Fibroblast of lung (primary cell): ENCODE data around the gene PDZD4. TPM values are rescaled to one million over a fixed set of nuclear protein-coding genes. Genes with fewer than 3 reads are reported as not detected.

Experiments
- DNase-seq, 2 donors: peaks; one replicate each; pipeline versions ENCODE4 v3.0.0 to v3.0.0-alpha.2; 2010; ENCODE audit warnings: low read depth in 2 of 2
- H2AFZ ChIP-seq: 2 replicates; pipeline ENCODE4 v1.5.1; 2012; ENCODE audit warnings: low read length, control low read depth, inconsistent platforms
- H3K27ac ChIP-seq: 2 replicates; pipeline ENCODE4 v1.5.1; 2011; ENCODE audit warnings: low read length, control low read depth; ENCODE audit not compliant: insufficient read depth
- H3K27me3 ChIP-seq: 2 replicates; pipeline ENCODE4 v1.5.1; 2011; ENCODE audit warnings: mild to moderate bottlenecking, low read length; ENCODE audit not compliant: control insufficient read depth, insufficient read depth
- H3K36me3 ChIP-seq: 2 replicates; pipeline ENCODE4 v1.5.1; 2011; ENCODE audit warnings: low read length; ENCODE audit not compliant: control insufficient read depth, insufficient read depth
- H3K4me1 ChIP-seq: 2 replicates; pipeline ENCODE4 v1.5.1; 2011; ENCODE audit warnings: low read length; ENCODE audit not compliant: control insufficient read depth, insufficient read depth; ENCODE audit errors: extremely low read depth
- H3K4me2 ChIP-seq: 2 replicates; pipeline ENCODE4 v1.5.1; 2011; ENCODE audit warnings: low read length, control low read depth; ENCODE audit not compliant: insufficient read depth; ENCODE audit errors: extremely low read depth
- H3K4me3 ChIP-seq, 4 experiments: fragments of 200-600 bp in 1 of 4; sonication (generic) in 1 of 4; replicated peaks in 1 of 4; 2 replicates each; pipeline ENCODE4 v1.5.1; 2011 to 2016; ENCODE audit warnings: low read length in 4 of 4, low read depth in 3 of 4, mild to moderate bottlenecking in 3 of 4, control low read depth in 2 of 4, inconsistent platforms in 1 of 4, mixed read lengths in 1 of 4; ENCODE audit not compliant: insufficient read depth in 1 of 4; ENCODE audit errors: control extremely low read depth in 1 of 4
- H3K79me2 ChIP-seq: 2 replicates; pipeline ENCODE4 v1.5.1; 2012; ENCODE audit warnings: mild to moderate bottlenecking, low read length, inconsistent platforms; ENCODE audit not compliant: control insufficient read depth, insufficient read depth
- H3K9ac ChIP-seq: 2 replicates; pipeline ENCODE4 v1.5.1; 2011; ENCODE audit warnings: mild to moderate bottlenecking, low read length, control low read depth; ENCODE audit not compliant: insufficient read depth
- H3K9me3 ChIP-seq: 2 replicates; pipeline ENCODE4 v1.5.1; 2012; ENCODE audit warnings: low read depth, low read length; ENCODE audit not compliant: control insufficient read depth, insufficient read depth
- H4K20me1 ChIP-seq: 2 replicates; pipeline ENCODE4 v1.5.1; 2011; ENCODE audit warnings: low read length; ENCODE audit not compliant: control insufficient read depth, insufficient read depth; ENCODE audit errors: extremely low read depth
- EZH2 ChIP-seq: IDR thresholded peaks from 2 replicates; pipeline ENCODE4 v1.5.1; 2012; ENCODE audit warnings: low read length, control low read depth, mild to moderate bottlenecking; ENCODE audit errors: missing control alignments
- polyA plus RNA-seq, 2 donors: library from polyadenylated mRNA; depleted of rRNA in 1 of 2; stranded (reverse) in 1 of 2; unstranded in 1 of 2; fragments of >200 nt; gene quantifications; 2 replicates each; pipeline ENCODE4 v1.2.1, GENCODE V29; 2011 to 2012; ENCODE audit warnings: missing spikeins in 1 of 2
- total RNA-seq: library from RNA; depleted of rRNA; stranded (reverse); fragments of >200 nt; gene quantifications from 2 replicates; pipeline ENCODE4 v1.2.1, GENCODE V29; 2014
- TF ChIP-seq, protein P1 (sequence below), 2 donors: IDR thresholded peaks in 1 of 2; conservative IDR thresholded peaks in 1 of 2; 1 replicate in 1 of 2; 2 replicates in 1 of 2; pipeline ENCODE4 v1.5.1; 2011 to 2012; ENCODE audit warnings: low read length in 2 of 2, control low read depth in 1 of 2, inconsistent platforms in 1 of 2, low read depth in 1 of 2, mild to moderate bottlenecking in 1 of 2

Gene PDZD4
- total and polyA plus RNA-seq, 2 donors (not counting 1 experiment from before 2014, with no cell fraction given), result under 0.01 to 0.10 TPM

DNA sequence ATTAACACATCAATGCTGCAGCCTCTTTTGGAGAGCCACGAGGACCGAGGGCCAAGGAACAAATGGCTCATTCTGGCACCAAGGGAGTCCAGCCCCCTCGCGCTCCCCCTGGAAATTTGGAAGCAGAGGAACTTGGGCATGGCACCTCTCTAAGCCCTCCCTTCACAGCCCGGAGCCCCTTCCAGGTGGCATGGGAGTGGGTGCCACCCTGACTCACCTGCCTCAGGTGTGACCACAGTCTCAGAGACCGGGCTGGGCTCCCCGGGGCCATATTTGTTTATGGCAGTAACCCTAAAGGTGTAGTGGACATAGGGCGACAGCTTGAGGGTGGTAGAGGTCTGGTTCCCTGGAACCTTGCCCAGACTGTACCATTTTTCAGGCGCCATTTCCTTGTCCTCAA, 36.8 kb upstream of the PDZD4 start:
- no peak overlapping the region for H3K4me3 ChIP-seq
- no peaks in the 10 kb centered on the region for H3K4me1 ChIP-seq
- no peak overlapping the region for H3K9ac ChIP-seq
- H3K27ac ChIP-seq, result no peak overlapping the region
- no peaks in the 10 kb centered on the region for H4K20me1 ChIP-seq
- H3K27me3 ChIP-seq, result no peaks in the 10 kb centered on the region
- TF ChIP-seq EZH2, result no peak
- TF ChIP-seq, protein P1, sequence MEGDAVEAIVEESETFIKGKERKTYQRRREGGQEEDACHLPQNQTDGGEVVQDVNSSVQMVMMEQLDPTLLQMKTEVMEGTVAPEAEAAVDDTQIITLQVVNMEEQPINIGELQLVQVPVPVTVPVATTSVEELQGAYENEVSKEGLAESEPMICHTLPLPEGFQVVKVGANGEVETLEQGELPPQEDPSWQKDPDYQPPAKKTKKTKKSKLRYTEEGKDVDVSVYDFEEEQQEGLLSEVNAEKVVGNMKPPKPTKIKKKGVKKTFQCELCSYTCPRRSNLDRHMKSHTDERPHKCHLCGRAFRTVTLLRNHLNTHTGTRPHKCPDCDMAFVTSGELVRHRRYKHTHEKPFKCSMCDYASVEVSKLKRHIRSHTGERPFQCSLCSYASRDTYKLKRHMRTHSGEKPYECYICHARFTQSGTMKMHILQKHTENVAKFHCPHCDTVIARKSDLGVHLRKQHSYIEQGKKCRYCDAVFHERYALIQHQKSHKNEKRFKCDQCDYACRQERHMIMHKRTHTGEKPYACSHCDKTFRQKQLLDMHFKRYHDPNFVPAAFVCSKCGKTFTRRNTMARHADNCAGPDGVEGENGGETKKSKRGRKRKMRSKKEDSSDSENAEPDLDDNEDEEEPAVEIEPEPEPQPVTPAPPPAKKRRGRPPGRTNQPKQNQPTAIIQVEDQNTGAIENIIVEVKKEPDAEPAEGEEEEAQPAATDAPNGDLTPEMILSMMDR (conservative IDR thresholded peaks at IDR 0.05 in 1 of 2, IDR thresholded peaks at IDR 0.05 in 1 of 2; ENCODE audit: low read depth in 1 of 2, low read length in 2 of 2), result no peak
- H3K4me2 ChIP-seq, result no peak overlapping the region
- no peaks in the 10 kb centered on the region for H3K36me3 ChIP-seq
- no peaks in the 10 kb centered on the region for H3K79me2 ChIP-seq
- H3K9me3 ChIP-seq, result no peaks in the 10 kb centered on the region
- DNase-seq, result no peak
- no peak overlapping the region for H2AFZ ChIP-seq

DNA sequence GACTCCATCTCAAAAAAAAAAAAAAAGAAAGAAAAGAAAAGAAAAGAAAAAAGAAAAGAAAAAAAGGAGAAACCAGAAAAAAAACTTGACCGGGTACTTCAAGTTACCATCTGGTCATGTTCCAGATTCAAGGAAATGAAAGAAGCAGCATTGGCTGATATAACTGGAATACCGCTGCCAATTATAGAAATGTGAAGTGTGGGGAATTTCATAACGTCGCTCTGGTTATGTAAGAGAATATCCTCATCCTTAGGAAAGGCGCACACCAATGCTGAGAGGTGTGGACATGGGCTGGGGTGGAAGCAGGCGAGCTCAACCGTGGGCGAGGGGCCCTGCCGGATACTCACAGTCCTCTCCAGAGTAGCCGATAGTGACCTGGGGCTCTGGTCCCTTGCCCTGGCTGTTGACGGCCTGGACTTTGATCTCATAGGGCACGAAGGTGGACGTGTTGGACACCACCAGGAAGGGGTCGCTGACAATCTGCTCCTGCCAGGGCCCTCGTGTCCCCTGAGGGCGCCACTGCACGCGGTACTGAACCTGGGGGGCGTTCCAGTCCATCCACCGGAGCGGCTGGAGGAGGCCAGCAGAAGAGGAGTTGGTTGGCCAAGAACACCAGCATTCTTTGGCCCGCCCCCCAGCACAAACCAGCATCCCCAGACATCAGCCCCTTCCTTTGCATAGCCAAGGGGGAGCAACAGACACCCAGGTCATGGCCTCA, 36.1 kb upstream of the PDZD4 start:
- H4K20me1 ChIP-seq, result no peaks in the 10 kb centered on the region
- no peaks in the 10 kb centered on the region for H3K79me2 ChIP-seq
- no peak overlapping the region for H3K4me3 ChIP-seq
- no peak overlapping the region for H3K4me2 ChIP-seq
- H3K9me3 ChIP-seq, result no peaks in the 10 kb centered on the region
- no peak overlapping the region for H3K27ac ChIP-seq
- H3K4me1 ChIP-seq, result no peaks in the 10 kb centered on the region
- no peak for DNase-seq
- no peak overlapping the region for H2AFZ ChIP-seq
- H3K9ac ChIP-seq, result no peak overlapping the region
- no peaks in the 10 kb centered on the region for H3K36me3 ChIP-seq
- no peaks in the 10 kb centered on the region for H3K27me3 ChIP-seq
- no peak for TF ChIP-seq EZH2
- TF ChIP-seq, protein P1 (conservative IDR thresholded peaks at IDR 0.05 in 1 of 2, IDR thresholded peaks at IDR 0.05 in 1 of 2; ENCODE audit: low read depth in 1 of 2, low read length in 2 of 2), result no peak

DNA sequence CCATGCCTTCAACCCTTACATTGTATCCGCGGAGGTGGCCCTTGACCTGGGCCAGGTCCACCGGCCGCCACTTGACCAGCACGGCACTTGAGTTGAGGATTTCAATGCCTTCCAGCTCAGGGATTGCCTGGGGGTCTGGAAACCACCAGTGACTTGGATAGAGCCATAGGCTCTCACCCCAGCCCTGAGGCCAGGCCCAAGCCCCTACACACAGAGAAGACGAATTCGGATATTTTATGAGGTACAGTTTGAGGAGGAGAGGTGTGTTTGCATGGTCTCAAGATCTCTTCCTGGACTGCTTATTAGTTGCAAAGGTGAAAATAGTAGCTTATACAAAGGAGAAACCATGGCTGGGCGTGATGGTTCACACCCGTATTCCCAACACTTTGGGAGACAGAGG, 35.3 kb upstream of the PDZD4 start:
- TF ChIP-seq, protein P1 (conservative IDR thresholded peaks at IDR 0.05 in 1 of 2, IDR thresholded peaks at IDR 0.05 in 1 of 2; ENCODE audit: low read depth in 1 of 2, low read length in 2 of 2), result no peak
- TF ChIP-seq EZH2, result no peak
- H3K9me3 ChIP-seq, result no peaks in the 10 kb centered on the region
- no peaks in the 10 kb centered on the region for H3K36me3 ChIP-seq
- H2AFZ ChIP-seq, result no peak overlapping the region
- no peak overlapping the region for H3K9ac ChIP-seq
- no peak overlapping the region for H3K27ac ChIP-seq
- no peaks in the 10 kb centered on the region for H4K20me1 ChIP-seq
- no peak for DNase-seq
- H3K27me3 ChIP-seq, result no peaks in the 10 kb centered on the region
- no peak overlapping the region for H3K4me2 ChIP-seq
- no peak overlapping the region for H3K4me3 ChIP-seq
- H3K79me2 ChIP-seq, result no peaks in the 10 kb centered on the region
- H3K4me1 ChIP-seq, result no peaks in the 10 kb centered on the region
